HepG2 (cell line): ENCODE data around the gene SMIM41. TPM values are rescaled to one million over a fixed set of nuclear protein-coding genes. Genes with fewer than 3 reads are reported as not detected.

Experiments used
- ADNP ChIP-seq: sonication (generic); formaldehyde crosslinking; IDR thresholded peaks from 2 replicates; pipeline ENCODE4 v1.4.0; 2020; ENCODE audit warnings: missing genetic modification reagents
- ARID5B ChIP-seq: IDR thresholded peaks from 2 replicates; pipeline ENCODE4 v1.4.0; 2020; ENCODE audit warnings: mild to moderate bottlenecking, missing genetic modification reagents
- CHD2 ChIP-seq: IDR thresholded peaks from 2 replicates; pipeline ENCODE4 v1.6.1; 2011; ENCODE audit warnings: low read depth, low read length, improper control_type of control experiment
- HDAC6 ChIP-seq: fragments of 200-600 bp; sonication (generic); IDR thresholded peaks from 2 replicates; pipeline ENCODE4 v1.7.0; 2017; ENCODE audit warnings: mild to moderate bottlenecking, antibody characterized with exemption, low read length, low read depth
- HOXA3 ChIP-seq: sonication (generic); formaldehyde crosslinking; IDR thresholded peaks from 2 replicates; pipeline ENCODE4 v1.5.0; 2020; ENCODE audit warnings: missing genetic modification reagents
- JDP2 ChIP-seq: sonication (generic); formaldehyde crosslinking; IDR thresholded peaks from 2 replicates; pipeline ENCODE4 v1.8.1; 2022; ENCODE audit warnings: missing genetic modification reagents, borderline replicate concordance
- KAT8 ChIP-seq: IDR thresholded peaks from 2 replicates; pipeline ENCODE4 v1.6.1; 2016; ENCODE audit warnings: missing genetic modification reagents, missing compliant biosample characterization
- MAF1 ChIP-seq: sonication (generic); formaldehyde crosslinking; IDR thresholded peaks from 2 replicates; pipeline ENCODE4 v1.5.0; 2020; ENCODE audit warnings: missing genetic modification reagents, borderline replicate concordance
- MLX ChIP-seq: IDR thresholded peaks from 2 replicates; pipeline ENCODE4 v1.6.1; 2016
- MXI1 ChIP-seq: IDR thresholded peaks from 3 replicates; pipeline ENCODE4 v1.6.1; 2012; ENCODE audit warnings: low read depth, low read length, inconsistent platforms, borderline replicate concordance
- NCOA2 ChIP-seq: sonication (generic); formaldehyde crosslinking; IDR thresholded peaks from 2 replicates; pipeline ENCODE4 v1.8.0; 2022; ENCODE audit warnings: inconsistent platforms
- NFAT5 ChIP-seq: sonication (generic); formaldehyde crosslinking; IDR thresholded peaks from 2 replicates; pipeline ENCODE4 v1.4.0; 2020; ENCODE audit warnings: missing genetic modification reagents
- NFIC ChIP-seq: IDR thresholded peaks from 2 replicates; pipeline ENCODE4 v1.6.1; 2012; ENCODE audit warnings: mild to moderate bottlenecking, low read length, inconsistent platforms
- NRL ChIP-seq: sonication (generic); formaldehyde crosslinking; IDR thresholded peaks from 2 replicates; pipeline ENCODE4 v1.5.0; 2020; ENCODE audit warnings: missing genetic modification reagents, mild to moderate bottlenecking, moderate library complexity, borderline replicate concordance
- SP5 ChIP-seq: IDR thresholded peaks from 2 replicates; pipeline ENCODE4 v1.6.1; 2016; ENCODE audit warnings: low read depth, borderline replicate concordance
- TEAD3 ChIP-seq: optimal IDR thresholded peaks from 2 replicates; pipeline ENCODE3; 2016; ENCODE audit warnings: borderline replicate concordance
- ZNF33B ChIP-seq: sonication (generic); formaldehyde crosslinking; IDR thresholded peaks from 2 replicates; pipeline ENCODE4 v1.5.1; 2020; ENCODE audit warnings: mild to moderate bottlenecking, missing genetic modification reagents
- ZNF382 ChIP-seq: sonication (generic); formaldehyde crosslinking; IDR thresholded peaks from 2 replicates; pipeline ENCODE4 v1.5.0; 2020; ENCODE audit warnings: missing genetic modification reagents, mild to moderate bottlenecking, borderline replicate concordance
- ZNF549 ChIP-seq: sonication (generic); formaldehyde crosslinking; IDR thresholded peaks from 2 replicates; pipeline ENCODE4 v1.5.0; 2020; ENCODE audit warnings: missing genetic modification reagents
- ZNF660 ChIP-seq: sonication (generic); formaldehyde crosslinking; IDR thresholded peaks from 2 replicates; pipeline ENCODE4 v1.5.1; 2020; ENCODE audit warnings: mild to moderate bottlenecking, low read depth, missing genetic modification reagents, borderline replicate concordance
- polyA plus RNA-seq, 8 experiments: library from polyadenylated mRNA; depleted of rRNA in 3 of 8; stranded (reverse) in 7 of 8; unstranded in 1 of 8; fragments of >200 nt; fragmentation: Illumina TruSeq in 4 of 8; extraction: Trizol in 4 of 8; gene quantifications; 2 replicates each; pipeline versions ENCODE4 v1.2.1 to v1.2.3, GENCODE V29; 2011 to 2016; ENCODE audit warnings: low read depth in 4 of 8, missing spikeins in 1 of 8, mixed read lengths in 1 of 8; ENCODE audit not compliant: insufficient read depth in 1 of 8
- total RNA-seq, 5 experiments: library from RNA; depleted of rRNA; stranded (reverse); fragments of >200 nt; fragmentation: Illumina TruSeq; extraction: Trizol; gene quantifications; 2 replicates each; pipeline ENCODE4 v1.2.3, GENCODE V29; 2016; ENCODE audit warnings: low read depth in 1 of 5
- TF ChIP-seq, protein P1 (sequence below): sonication (generic); formaldehyde crosslinking; IDR thresholded peaks from 2 replicates; pipeline ENCODE4 v1.5.0; 2020; ENCODE audit warnings: missing genetic modification reagents

SMIM41 gene
- total and polyA plus RNA-seq, 2 of the 13 experiments (the other 11 are each of a cell fraction or from before 2014, with no cell fraction given) = not detected

DNA sequence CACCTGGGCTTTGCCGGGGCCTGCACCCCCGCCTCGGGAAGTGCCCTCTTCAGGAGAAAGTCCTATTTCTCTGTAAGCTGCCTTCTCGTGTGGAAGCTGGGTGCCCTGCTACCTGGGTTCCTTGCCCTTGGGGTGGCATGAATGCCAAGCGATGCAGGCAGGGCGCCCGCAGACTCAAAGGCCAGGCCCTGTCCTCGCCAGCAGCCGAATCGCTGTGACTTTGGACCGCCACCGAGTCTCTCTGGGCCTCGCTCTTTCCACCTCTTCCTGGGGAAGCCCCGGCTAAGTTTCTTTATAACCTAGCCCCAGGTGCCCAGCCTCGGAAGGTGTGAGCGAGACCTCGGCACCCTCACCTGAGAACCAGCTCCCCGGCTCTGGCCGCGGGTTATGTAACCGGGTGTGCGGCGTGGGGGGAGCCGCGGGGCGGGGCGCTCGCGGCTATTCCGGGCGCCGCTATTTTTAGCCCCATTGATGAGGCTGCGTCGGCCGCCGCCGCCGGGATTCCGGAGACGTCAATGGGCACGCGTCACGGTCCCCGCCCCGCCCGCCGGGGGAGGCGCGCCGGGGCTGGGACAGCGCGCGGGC, 42.8 kb upstream of the SMIM41 start (continued):
- TF ChIP-seq HDAC6 (no peak), NFAT5 (CRISPR knock-in tag) (no peak), JDP2 (CRISPR knock-in tag) (no peak), NRL (CRISPR knock-in tag) (no peak), CHD2 (no peak), ZNF660 (no peak), SP5 (peak; percentile 71), HOXA3 (CRISPR knock-in tag) (peak; percentile 40; the same call in 1 of the 2 replicates), TEAD3 (CRISPR knock-in tag) (peak; percentile 31), MLX (no peak), KAT8 (peak; percentile 22; the same call in 1 of the 2 replicates), ADNP (CRISPR knock-in tag) (no peak), ZNF549 (CRISPR knock-in tag) (no peak), ZNF33B (CRISPR knock-in tag) (0 out of 2 replicates have a peak, but pooled peaks have one; percentile 33), NCOA2 (CRISPR knock-in tag) (0 out of 2 replicates have a peak, but pooled peaks have one; percentile 21), MXI1 (peak; percentile 23; the same call in 1 of the 3 replicates), MAF1 (CRISPR knock-in tag) (no peak), ARID5B (CRISPR knock-in tag) (peak; percentile 59; the same call in 1 of the 2 replicates), NFIC (no peak), ZNF382 (CRISPR knock-in tag) (no peak)
- TF ChIP-seq, protein P1, sequence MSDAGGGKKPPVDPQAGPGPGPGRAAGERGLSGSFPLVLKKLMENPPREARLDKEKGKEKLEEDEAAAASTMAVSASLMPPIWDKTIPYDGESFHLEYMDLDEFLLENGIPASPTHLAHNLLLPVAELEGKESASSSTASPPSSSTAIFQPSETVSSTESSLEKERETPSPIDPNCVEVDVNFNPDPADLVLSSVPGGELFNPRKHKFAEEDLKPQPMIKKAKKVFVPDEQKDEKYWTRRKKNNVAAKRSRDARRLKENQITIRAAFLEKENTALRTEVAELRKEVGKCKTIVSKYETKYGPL = peak; percentile 81; the same call in 1 of the 2 replicates
